ENCODE results near the gene FGFR3. TPM values are rescaled to one million over a fixed set of nuclear protein-coding genes. Genes with fewer than 3 reads are reported as not detected.

The FGFR3 gene
- polyA plus RNA-seq, 1 of the 3 experiments (the other 2 are of a cell fraction): 1.1 TPM

DNA sequence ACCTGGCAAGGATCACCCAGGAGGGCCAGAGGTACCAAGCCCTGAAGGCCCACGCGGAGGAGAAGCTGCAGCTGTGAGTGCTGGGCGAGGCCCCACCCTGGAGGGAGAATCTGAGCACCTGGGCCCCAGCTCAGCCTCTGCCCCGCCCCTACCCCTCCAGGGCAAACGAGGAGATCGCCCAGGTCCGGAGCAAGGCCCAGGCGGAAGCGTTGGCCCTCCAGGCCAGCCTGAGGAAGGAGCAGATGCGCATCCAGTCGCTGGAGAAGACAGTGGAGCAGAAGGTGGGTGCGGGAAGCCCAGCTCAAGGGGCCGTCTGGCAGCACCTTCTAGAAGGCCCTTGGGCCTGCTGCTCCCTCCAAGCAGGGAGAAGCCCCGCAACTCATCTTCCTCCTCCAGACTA is 48.5 kb upstream of the FGFR3 start:
- DNase-seq: no peak
- no peaks in the 10 kb centered on the region for H3K9me3 ChIP-seq
- H3K9me2 ChIP-seq: no peaks in the 10 kb centered on the region
- H3K36me3 ChIP-seq (replicated peaks in 1 of 2; ENCODE audit: control insufficient read depth in 1 of 2, insufficient read depth in 2 of 2, low read length in 1 of 2): peaks cover 11 to 23% of the 10 kb centered on the region in 2 experiments
- POLR2A ChIA-PET: no interaction called here
- H3K4me2 ChIP-seq: no peak overlapping the region
- H3F3A ChIP-seq (replicated peaks; ENCODE audit: insufficient read depth): peaks cover 3% of the 10 kb centered on the region
- H3K27me3 ChIP-seq (ENCODE audit: insufficient read depth): no peaks in the 10 kb centered on the region
- CTCF ChIA-PET: interaction anchor here (0.7 to 5.1 kb wide), 19 partner anchors 10 to 170 kb away, joined by 3 to 44 read pairs (median 5); partner anchors contain the start of genes FGFR3, TACC3 and TMEM129
- H3K27ac ChIP-seq (ENCODE audit: low read depth in 2 of 2, low read length in 1 of 2): no peak overlapping the region
- no peak overlapping the region for H3K9ac ChIP-seq
- H2AFZ ChIP-seq (ENCODE audit: low read depth): no peak overlapping the region
- H3K4me3 ChIP-seq (ENCODE audit: low read depth in 2 of 2, low read length in 1 of 2): no peak overlapping the region
- TF ChIP-seq RFX5 (IDR thresholded peaks at IDR 0.05; ENCODE audit: low read length) (no peak), ELF1 (IDR thresholded peaks at IDR 0.05) (no peak), FOXM1 (IDR thresholded peaks at IDR 0.05; ENCODE audit: low read depth) (no peak), MXI1 (IDR thresholded peaks at IDR 0.05; ENCODE audit: low read depth, low read length) (no peak)
- no peaks in the 10 kb centered on the region for H3K79me2 ChIP-seq (ENCODE audit: insufficient read depth)
- 92% methylated on average over 13 of the region's 14 CpGs for WGBS (ENCODE audit: low lambda C conversion rate)
- H3K4me1 ChIP-seq (ENCODE audit: control insufficient read depth in 1 of 2, insufficient read depth in 2 of 2, low read depth in 1 of 2, low read length in 1 of 2): peaks cover 0 to 7% of the 10 kb centered on the region in 2 experiments; a peak in 1 of 4 replicates
- 0 out of 2 replicates have a peak, but pooled peaks cover 3% of the 10 kb centered on the region for H4K20me1 ChIP-seq (ENCODE audit: insufficient read depth)

- Histone ChIP-seq H3K4me3 (ENCODE audit: low read depth in 2 of 2, low read length in 1 of 2) (no peak overlapping the region), H3K4me1 (ENCODE audit: control insufficient read depth in 1 of 2, insufficient read depth in 2 of 2, low read depth in 1 of 2, low read length in 1 of 2) (peaks cover 0 to 7% of the 10 kb centered on the region in 2 experiments; a peak in 1 of 4 replicates), H3K79me2 (ENCODE audit: insufficient read depth) (no peaks in the 10 kb centered on the region), H3K27me3 (ENCODE audit: insufficient read depth) (no peaks in the 10 kb centered on the region), H2AFZ (ENCODE audit: low read depth) (no peak overlapping the region), H3F3A (replicated peaks; ENCODE audit: insufficient read depth) (peaks cover 3% of the 10 kb centered on the region), H3K27ac (ENCODE audit: low read depth in 2 of 2, low read length in 1 of 2) (no peak overlapping the region), H3K9me2 (no peaks in the 10 kb centered on the region), H3K4me2 (no peak overlapping the region), H3K9me3 (no peaks in the 10 kb centered on the region), H3K9ac (no peak overlapping the region), H4K20me1 (ENCODE audit: insufficient read depth) (0 out of 2 replicates have a peak, but pooled peaks cover 3% of the 10 kb centered on the region), H3K36me3 (replicated peaks in 1 of 2; ENCODE audit: control insufficient read depth in 1 of 2, insufficient read depth in 2 of 2, low read length in 1 of 2) (peaks cover 11 to 19% of the 10 kb centered on the region in 2 experiments)
- POLR2A ChIA-PET: no interaction called here
- 94% methylated on average over 13 of the region's 13 CpGs for WGBS (ENCODE audit: low lambda C conversion rate)
- TF ChIP-seq GABPA (IDR thresholded peaks at IDR 0.05; ENCODE audit: low read depth): no peak
- no peak for TF ChIP-seq GATA2 (CRISPR knock-in tag; IDR thresholded peaks at IDR 0.05)
- no peak; the same call in 1 of the 2 replicates for TF ChIP-seq POLR2AphosphoS5 (IDR thresholded peaks at IDR 0.05; ENCODE audit: low read depth, low read length)
- no peak for DNase-seq
- CTCF ChIA-PET: interaction anchor here (0.6 to 5.1 kb wide), 26 partner anchors 8 to 418 kb away, joined by 3 to 44 read pairs (median 5); partner anchors contain the start of genes FGFR3, TACC3 and TMEM129
Observed at GRCh38 chr4:1745165-1745564, 47.9 kb upstream of the FGFR3 start.

GRCh38 chr4:1745697-1746096 is 47.4 kb upstream of the FGFR3 start:
- H4K20me1 ChIP-seq (ENCODE audit: insufficient read depth): 0 out of 2 replicates have a peak, but pooled peaks cover 3% of the 10 kb centered on the region
- no peak for TF ChIP-seq RAD21 (IDR thresholded peaks at IDR 0.05; ENCODE audit: low read length)
- TF ChIP-seq POLR2AphosphoS5 (IDR thresholded peaks at IDR 0.05; ENCODE audit: low read depth, low read length): 0 out of 2 replicates have a peak, but pooled peaks have one; percentile 3
- TF ChIP-seq, protein P1, sequence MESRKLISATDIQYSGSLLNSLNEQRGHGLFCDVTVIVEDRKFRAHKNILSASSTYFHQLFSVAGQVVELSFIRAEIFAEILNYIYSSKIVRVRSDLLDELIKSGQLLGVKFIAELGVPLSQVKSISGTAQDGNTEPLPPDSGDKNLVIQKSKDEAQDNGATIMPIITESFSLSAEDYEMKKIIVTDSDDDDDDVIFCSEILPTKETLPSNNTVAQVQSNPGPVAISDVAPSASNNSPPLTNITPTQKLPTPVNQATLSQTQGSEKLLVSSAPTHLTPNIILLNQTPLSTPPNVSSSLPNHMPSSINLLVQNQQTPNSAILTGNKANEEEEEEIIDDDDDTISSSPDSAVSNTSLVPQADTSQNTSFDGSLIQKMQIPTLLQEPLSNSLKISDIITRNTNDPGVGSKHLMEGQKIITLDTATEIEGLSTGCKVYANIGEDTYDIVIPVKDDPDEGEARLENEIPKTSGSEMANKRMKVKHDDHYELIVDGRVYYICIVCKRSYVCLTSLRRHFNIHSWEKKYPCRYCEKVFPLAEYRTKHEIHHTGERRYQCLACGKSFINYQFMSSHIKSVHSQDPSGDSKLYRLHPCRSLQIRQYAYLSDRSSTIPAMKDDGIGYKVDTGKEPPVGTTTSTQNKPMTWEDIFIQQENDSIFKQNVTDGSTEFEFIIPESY (IDR thresholded peaks at IDR 0.05; ENCODE audit: borderline replicate concordance, low read depth): no peak
- no peak for TF ChIP-seq FOXM1 (IDR thresholded peaks at IDR 0.05; ENCODE audit: low read depth)
- TF ChIP-seq TEAD4 (IDR thresholded peaks at IDR 0.05; ENCODE audit: borderline replicate concordance, insufficient read depth): no peak
- H3K36me3 ChIP-seq (replicated peaks in 1 of 2; ENCODE audit: control insufficient read depth in 1 of 2, insufficient read depth in 2 of 2, low read length in 1 of 2): peaks cover 7 to 13% of the 10 kb centered on the region in 2 experiments
- WGBS (ENCODE audit: low lambda C conversion rate): 84% methylated on average over 9 of the region's 12 CpGs
- H2AFZ ChIP-seq (ENCODE audit: low read depth): no peak overlapping the region
- H3F3A ChIP-seq (replicated peaks; ENCODE audit: insufficient read depth): peaks cover 3% of the 10 kb centered on the region
- no peaks in the 10 kb centered on the region for H3K9me2 ChIP-seq
- DNase-seq: no peak
- no peak overlapping the region for H3K4me3 ChIP-seq (ENCODE audit: low read depth in 2 of 2, low read length in 1 of 2)
- ChIA-PET POLR2A (no interaction called here), CTCF (interaction anchor here (0.6 to 5.1 kb wide), 25 partner anchors 9 to 418 kb away, joined by 3 to 44 read pairs (median 5); partner anchors contain the start of genes FGFR3, TACC3 and TMEM129)
- no peaks in the 10 kb centered on the region for H3K27me3 ChIP-seq (ENCODE audit: insufficient read depth)
- H3K4me2 ChIP-seq: no peak overlapping the region
- no peaks in the 10 kb centered on the region for H3K9me3 ChIP-seq
- no peaks in the 10 kb centered on the region for H3K79me2 ChIP-seq (ENCODE audit: insufficient read depth)
- peaks cover 0 to 7% of the 10 kb centered on the region in 2 experiments; a peak in 1 of 4 replicates for H3K4me1 ChIP-seq (ENCODE audit: control insufficient read depth in 1 of 2, insufficient read depth in 2 of 2, low read depth in 1 of 2, low read length in 1 of 2)
- H3K27ac ChIP-seq (ENCODE audit: low read depth in 2 of 2, low read length in 1 of 2): no peak overlapping the region
- no peak overlapping the region for H3K9ac ChIP-seq

Measured in SK-N-SH (cell line).